H1 (cell line): ENCODE measurements around the gene BYSL. TPM values are rescaled to one million over a fixed set of nuclear protein-coding genes. Genes with fewer than 3 reads are reported as not detected.

Experiments used
- CTCF ChIA-PET: fragments of 300-600 bp; sonication (Branson Sonifier 250); formaldehyde crosslinking; loops from one replicate; lab custom pipeline; 2021; ENCODE audit not compliant: partially characterized antibody; lab: Charles Lee
- POLR2A ChIA-PET: fragments of 300-600 bp; sonication (Branson Sonifier 250); formaldehyde crosslinking; loops from one replicate; lab custom pipeline; 2021; ENCODE audit warnings: inconsistent platforms; ENCODE audit not compliant: partially characterized antibody; lab: Charles Lee
- DNase-seq, 2 experiments: peaks; one replicate each; pipeline versions ENCODE4 v3.0.0 to v3.0.0-alpha.2; 2010 to 2022; ENCODE audit warnings: low spot score in 2 of 2, low read depth in 1 of 2, mixed read lengths in 1 of 2
- FAIRE-seq: peaks from 2 replicates; lab custom pipeline; 2011; peaks lifted over from hg19 to GRCh38; lab: Jason Lieb, UNC
- H2AFZ ChIP-seq: 2 replicates; pipeline ENCODE4 v1.8.1; 2012; ENCODE audit warnings: low read length, inconsistent platforms
- H2AK5ac ChIP-seq: 2 replicates; pipeline ENCODE4 v1.6.1; 2013; ENCODE audit warnings: low read depth, low read length
- H2BK120ac ChIP-seq: replicated peaks from 2 replicates; pipeline ENCODE3; 2013; ENCODE audit warnings: low read depth, low read length, inconsistent platforms
- H2BK12ac ChIP-seq: 2 replicates; pipeline ENCODE4 v1.6.1; 2013; ENCODE audit warnings: low read depth, low read length
- H2BK15ac ChIP-seq: 2 replicates; pipeline ENCODE4 v1.6.1; 2013; ENCODE audit warnings: low read length
- H2BK20ac ChIP-seq: 2 replicates; pipeline ENCODE4 v1.6.1; 2013; ENCODE audit warnings: low read length
- H2BK5ac ChIP-seq: 2 replicates; pipeline ENCODE4 v1.6.1; 2013; ENCODE audit warnings: low read depth, low read length
- H3K14ac ChIP-seq: 2 replicates; pipeline ENCODE4 v1.6.1; 2013; ENCODE audit warnings: inconsistent platforms; ENCODE audit not compliant: insufficient read length
- H3K18ac ChIP-seq: 2 replicates; pipeline ENCODE4 v1.6.1; 2013; ENCODE audit warnings: low read length; ENCODE audit errors: extremely low read depth
- H3K23ac ChIP-seq: 2 replicates; pipeline ENCODE4 v1.6.1; 2013; ENCODE audit warnings: inconsistent platforms; ENCODE audit not compliant: insufficient read length
- H3K23me2 ChIP-seq: 2 replicates; pipeline ENCODE4 v1.6.1; 2013; ENCODE audit warnings: low read depth, low read length
- H3K27ac ChIP-seq: 2 replicates; pipeline ENCODE4 v1.6.1; 2011; ENCODE audit warnings: low read depth, low read length, inconsistent platforms
- H3K27me3 ChIP-seq, 4 experiments: replicated peaks in 1 of 4; 1 replicate in 1 of 4; 2 replicates in 3 of 4; pipeline versions ENCODE4 v1.6.1 to v1.8.1; 2011 to 2013; ENCODE audit warnings: low read length in 3 of 4, mild to moderate bottlenecking in 3 of 4, inconsistent platforms in 2 of 4, mixed read lengths in 2 of 4, moderate library complexity in 1 of 4; ENCODE audit not compliant: control insufficient read depth in 3 of 4, insufficient read depth in 3 of 4; ENCODE audit errors: extremely low read depth in 1 of 4
- H3K36me3 ChIP-seq, 4 experiments: 2 replicates each; pipeline versions ENCODE4 v1.6.1 to v1.8.1; 2011 to 2013; ENCODE audit warnings: mild to moderate bottlenecking in 4 of 4, low read length in 3 of 4, moderate library complexity in 2 of 4, control low read depth in 1 of 4, inconsistent platforms in 1 of 4; ENCODE audit not compliant: insufficient read depth in 4 of 4, control insufficient read depth in 2 of 4
- H3K4ac ChIP-seq: replicated peaks from 2 replicates; pipeline ENCODE3; 2013; ENCODE audit warnings: low read length, low read depth, mixed read lengths, inconsistent platforms; ENCODE audit not compliant: insufficient read length
- H3K4me1 ChIP-seq, 4 experiments: replicated peaks in 1 of 4; 1 replicate in 1 of 4; 2 replicates in 3 of 4; pipeline versions ENCODE4 v1.6.1 to v1.8.1; 2011 to 2013; ENCODE audit warnings: low read length in 3 of 4, inconsistent platforms in 2 of 4, mixed read lengths in 1 of 4; ENCODE audit not compliant: insufficient read depth in 4 of 4, control insufficient read depth in 3 of 4
- H3K4me2 ChIP-seq, 2 experiments: 2 replicates each; pipeline versions ENCODE4 v1.6.1 to v1.8.1; 2011 to 2013; ENCODE audit warnings: low read depth in 2 of 2, low read length in 2 of 2, control low read depth in 1 of 2, inconsistent platforms in 1 of 2, mild to moderate bottlenecking in 1 of 2; ENCODE audit not compliant: insufficient read depth in 1 of 2
- H3K4me3 ChIP-seq, 4 experiments: fragments of 200-600, 300-600 bp in 1 of 4; sonication (generic), shearing (Covaris generic), sonication (Bioruptor Twin) in 1 of 4; 2 replicates each; pipeline versions ENCODE4 v1.5.1 to v1.8.1; 2011 to 2016; ENCODE audit warnings: low read length in 4 of 4, low read depth in 3 of 4, control low read depth in 2 of 4, inconsistent platforms in 2 of 4, mild to moderate bottlenecking in 2 of 4, mixed read lengths in 1 of 4, moderate library complexity in 1 of 4; ENCODE audit not compliant: insufficient read depth in 2 of 4; ENCODE audit errors: extremely low read depth in 1 of 4
- H3K56ac ChIP-seq: replicated peaks from 2 replicates; pipeline ENCODE3; 2013; ENCODE audit warnings: low read depth, mild to moderate bottlenecking, mixed read lengths, low read length, inconsistent platforms; ENCODE audit not compliant: insufficient read length
- H3K79me1 ChIP-seq: 2 replicates; pipeline ENCODE4 v1.6.1; 2013; ENCODE audit warnings: low read depth, low read length, control low read depth
- H3K79me2 ChIP-seq, 2 experiments: 2 replicates each; pipeline versions ENCODE4 v1.6.1 to v1.8.1; 2012 to 2013; ENCODE audit warnings: low read length in 2 of 2, mild to moderate bottlenecking in 2 of 2, inconsistent platforms in 1 of 2; ENCODE audit not compliant: insufficient read depth in 2 of 2, control insufficient read depth in 1 of 2
- H3K9ac ChIP-seq, 4 experiments: replicated peaks in 1 of 4; 1 replicate in 1 of 4; 2 replicates in 3 of 4; pipeline versions ENCODE4 v1.6.1 to v1.8.1; 2011 to 2013; ENCODE audit warnings: low read depth in 3 of 4, low read length in 3 of 4, control low read depth in 2 of 4, mild to moderate bottlenecking in 2 of 4, moderate library complexity in 2 of 4, inconsistent platforms in 1 of 4; ENCODE audit errors: extremely low read depth in 1 of 4
- H3K9me3 ChIP-seq, 2 experiments: 2 replicates each; pipeline versions ENCODE4 v1.6.1 to v1.8.1; 2012 to 2013; ENCODE audit warnings: mild to moderate bottlenecking in 2 of 2, moderate library complexity in 2 of 2, control low read depth in 1 of 2, inconsistent platforms in 1 of 2, low read depth in 1 of 2, low read length in 1 of 2, mixed read lengths in 1 of 2; ENCODE audit not compliant: insufficient read depth in 2 of 2
- H4K20me1 ChIP-seq, 2 experiments: replicated peaks in 1 of 2; 2 replicates each; pipeline versions ENCODE3 to v1.8.1; 2011 to 2013; ENCODE audit warnings: inconsistent platforms in 2 of 2, low read length in 2 of 2, mild to moderate bottlenecking in 1 of 2; ENCODE audit not compliant: insufficient read depth in 2 of 2, control insufficient read depth in 1 of 2
- H4K5ac ChIP-seq: 2 replicates; pipeline ENCODE4 v1.6.1; 2013; ENCODE audit warnings: low read length, low read depth, mixed read lengths, inconsistent platforms; ENCODE audit not compliant: insufficient read length
- H4K8ac ChIP-seq: 2 replicates; pipeline ENCODE4 v1.8.0; 2013; ENCODE audit warnings: mild to moderate bottlenecking, moderate library complexity, low read length, inconsistent platforms; ENCODE audit not compliant: insufficient read depth; ENCODE audit errors: extremely low read depth
- H4K91ac ChIP-seq: replicated peaks from 2 replicates; pipeline ENCODE3; 2013; ENCODE audit warnings: low read length, mixed read lengths, inconsistent platforms; ENCODE audit not compliant: insufficient read length
- ASH2L ChIP-seq: fragments of 200-600, 300-600 bp; sonication (generic); IDR thresholded peaks from one replicate; pipeline ENCODE4 v1.7.1; 2017; ENCODE audit warnings: low read length
- BACH1 ChIP-seq: IDR thresholded peaks from 2 replicates; pipeline ENCODE4 v1.6.1; 2012; ENCODE audit warnings: low read length, improper control_type of control experiment
- CEBPB ChIP-seq: IDR thresholded peaks from 2 replicates; pipeline ENCODE4 v1.6.1; 2012; ENCODE audit warnings: low read depth, low read length
- CTBP2 ChIP-seq: IDR thresholded peaks from 2 replicates; pipeline ENCODE4 v1.7.0; 2011; ENCODE audit warnings: borderline replicate concordance, mild to moderate bottlenecking, moderate library complexity, mixed read lengths, low read length; ENCODE audit not compliant: insufficient read depth, insufficient read length
- E2F6 ChIP-seq: IDR thresholded peaks from 2 replicates; pipeline ENCODE4 v1.6.1; 2012; ENCODE audit warnings: inconsistent platforms
- KDM4A ChIP-seq: IDR thresholded peaks from one replicate; pipeline ENCODE4 v1.7.1; 2012; ENCODE audit warnings: low read depth, mild to moderate bottlenecking, moderate library complexity, low read length, inconsistent platforms; ENCODE audit not compliant: severe bottlenecking
- RAD21 ChIP-seq, 2 experiments: IDR thresholded peaks in 1 of 2; conservative IDR thresholded peaks in 1 of 2; 2 replicates each; pipeline ENCODE4 v1.6.1; 2011; ENCODE audit warnings: low read depth in 2 of 2, low read length in 2 of 2, improper control_type of control experiment in 1 of 2, inconsistent platforms in 1 of 2, mild to moderate bottlenecking in 1 of 2, moderate library complexity in 1 of 2
- SAP30 ChIP-seq: fragments of 300-600 bp; sonication (generic); IDR thresholded peaks from 2 replicates; pipeline ENCODE4 v1.7.1; 2012; ENCODE audit warnings: low read length, moderate library complexity, mild to moderate bottlenecking, inconsistent platforms; ENCODE audit not compliant: insufficient read depth, insufficient replicate concordance
- SIX5 ChIP-seq: IDR thresholded peaks from 2 replicates; pipeline ENCODE4 v1.6.1; 2011; ENCODE audit warnings: mild to moderate bottlenecking, low read depth, low read length
- SP2 ChIP-seq: IDR thresholded peaks from 2 replicates; pipeline ENCODE4 v1.6.1; 2012; ENCODE audit warnings: mild to moderate bottlenecking, low read length, inconsistent platforms
- TAF1 ChIP-seq: IDR thresholded peaks from 2 replicates; pipeline ENCODE4 v1.6.1; 2011; ENCODE audit warnings: mild to moderate bottlenecking, low read depth, low read length
- TAF7 ChIP-seq: optimal IDR thresholded peaks from 2 replicates; pipeline ENCODE3; 2011; ENCODE audit warnings: low read depth, mild to moderate bottlenecking, inconsistent platforms, low read length, moderate library complexity, borderline replicate concordance
- TBP ChIP-seq: IDR thresholded peaks from 2 replicates; pipeline ENCODE4 v1.6.1; 2011; ENCODE audit warnings: low read depth, low read length, improper control_type of control experiment
- WGBS, 2 experiments: shearing (Covaris generic) in 1 of 2; methylation state at CpG; one replicate each; pipeline versions ENCODE4 v1.1.6 to v1.1.7; 2013 to 2015; ENCODE audit warnings: low lambda C conversion rate in 2 of 2, mixed read lengths in 2 of 2, inconsistent platforms in 1 of 2, low coverage in 1 of 2, missing lambda C conversion rate in 1 of 2; ENCODE audit not compliant: insufficient replicate concordance in 2 of 2, insufficient coverage in 1 of 2, insufficient read length in 1 of 2; ENCODE audit errors: extremely low coverage in 1 of 2, missing lambda C conversion rate in 1 of 2; 5-methylcytosine and 5-hydroxymethylcytosine counted together
- polyA plus RNA-seq, 7 experiments: library from polyadenylated mRNA; depleted of rRNA in 3 of 7; stranded (reverse) in 5 of 7; unstranded in 2 of 7; fragments of >200 nt in 5 of 7; fragments of 200-250 nt in 2 of 7; gene quantifications; 1 replicate in 5 of 7; 2 replicates in 1 of 7; 4 replicates in 1 of 7; pipeline versions ENCODE4 v1.2.1 to v1.2.3, GENCODE V29; 2011 to 2013; ENCODE audit warnings: missing spikeins in 2 of 7, mixed read lengths in 2 of 7
- total RNA-seq: library from RNA; stranded (reverse); fragmentation: NEBNext Ultra II Directional; extraction: Animal tissue kit (Norgen Biotek cat#: 25700); gene quantifications from 2 replicates; pipeline ENCODE4 v1.2.1, GENCODE V29; 2021

BYSL gene
- total and polyA plus RNA-seq, 2 of the 8 experiments (the other 6 are each of a cell fraction or from before 2014, with no cell fraction given): 37.3 to 49.2 TPM

- ChIA-PET POLR2A (interaction anchor here (0.8 to 1.7 kb wide), 4 partner anchors 8 to 36 kb away, joined by 3 to 7 read pairs (median 4); partner anchors contain the start of genes BYSL and MED20), CTCF (interaction anchor here (0.9 to 1.3 kb wide), 2 partner anchors 8 to 41 kb away, joined by 3 read pairs; no protein-coding TSS in a partner anchor)
- Histone ChIP-seq H3K4ac (no peak overlapping the region), H2BK5ac (no peak overlapping the region), H3K18ac (no peak overlapping the region), H3K4me1 (peaks cover 0 to 6% (median 5%) of the 10 kb centered on the region in 4 experiments; a peak in 3 of 7 replicates), H3K79me2 (peaks cover 0 to 52% of the 10 kb centered on the region in 2 experiments; a peak in 2 of 4 replicates), H3K4me3 (no peak overlapping the region), H3K9me3 (no peaks in the 10 kb centered on the region), H2AFZ (no peak overlapping the region), H3K4me2 (no peak overlapping the region), H3K79me1 (no peaks in the 10 kb centered on the region; the same call in 1 of the 2 replicates), H3K56ac (no peak overlapping the region), H2BK12ac (no peak overlapping the region), H4K20me1 (peaks cover 0 to 1% of the 10 kb centered on the region in 2 experiments), H3K14ac (no peak overlapping the region), H3K23me2 (no peaks in the 10 kb centered on the region), H3K9ac (no peak overlapping the region), H3K23ac (no peak overlapping the region), H2BK15ac (no peak overlapping the region), H2BK20ac (no peak overlapping the region), H2AK5ac (no peak overlapping the region), H3K27me3 (no peaks in the 10 kb centered on the region), H4K5ac (no peak overlapping the region), H3K27ac (no peak overlapping the region), H4K8ac (no peak overlapping the region), H4K91ac (no peak overlapping the region), H2BK120ac (no peak overlapping the region), H3K36me3 (peaks cover 0 to 2% (median 0%) of the 10 kb centered on the region in 4 experiments; a peak in 2 of 8 replicates)
- FAIRE-seq (no peak), DNase-seq (no peak)
- WGBS, 2 experiments: 92% methylated on average over 1 of the region's 1 CpG; no CpG with 5 or more reads in 1 of the 2 experiments
- TF ChIP-seq SAP30 (no peak), KDM4A (no peak), TAF7 (no peak), SIX5 (no peak), SP2 (no peak), RAD21 (IDR thresholded peaks at IDR 0.05 in 1 of 2, conservative IDR thresholded peaks at IDR 0.05 in 1 of 2; ENCODE audit: low read depth in 2 of 2, low read length in 2 of 2) (no peak), TAF1 (no peak), E2F6 (no peak), BACH1 (no peak), CEBPB (no peak), TBP (no peak), ASH2L (no peak), CTBP2 (no peak)
Observed at GRCh38 chr6:41885930-41886329, 35.4 kb upstream of the BYSL start.
